Prostate gland (tissue), 2 donors: ENCODE data around the gene SSTR5. TPM values are rescaled to one million over a fixed set of nuclear protein-coding genes. Genes with fewer than 3 reads are reported as not detected.

Experiments used
- DNase-seq: peaks from one replicate; pipeline ENCODE4 v3.0.0-alpha.2; 2019; ENCODE audit warnings: low spot score
- H3K27ac ChIP-seq, 2 donors: fragments of 200-600 bp; sonication (generic); 2 replicates each; pipeline ENCODE4 v1.5.1; 2017 to 2019
- H3K27me3 ChIP-seq: fragments of 200-600 bp; sonication (generic); replicated peaks from 2 replicates; pipeline ENCODE4 v1.5.1; 2019; ENCODE audit not compliant: insufficient read depth
- H3K36me3 ChIP-seq, 2 donors: fragments of 200-600 bp; sonication (generic); 1 replicate in 1 of 2; 2 replicates in 1 of 2; pipeline versions ENCODE4 v1.5.1 to v1.8.1; 2017 to 2019
- H3K4me1 ChIP-seq: fragments of 200-600 bp; sonication (generic); replicated peaks from 2 replicates; pipeline ENCODE4 v1.5.1; 2019
- H3K4me3 ChIP-seq, 2 donors: fragments of 200-600 bp; sonication (generic); 2 replicates each; pipeline ENCODE4 v1.5.1; 2017 to 2019
- H3K9me3 ChIP-seq: fragments of 200-600 bp; sonication (generic); 2 replicates; pipeline ENCODE4 v1.5.1; 2017
- POLR2A ChIP-seq: fragments of 450-650 bp; IDR thresholded peaks from one replicate; pipeline ENCODE4 v1.6.1; 2016; ENCODE audit warnings: antibody characterized with exemption, mild to moderate bottlenecking
- POLR2AphosphoS5 ChIP-seq: sonication (generic); formaldehyde crosslinking; IDR thresholded peaks from one replicate; pipeline ENCODE4 v1.6.1; 2017; ENCODE audit warnings: antibody characterized with exemption
- WGBS: methylation state at CpG from one replicate; pipeline ENCODE4 v1.1.5; 2018; 5-methylcytosine and 5-hydroxymethylcytosine counted together
- intact Hi-C: fragments of 100-400 bp; cut with DNase I; formaldehyde crosslinking; loops from one replicate; pipeline ENCODE4 v1.14.2; 2022
- total RNA-seq, 2 donors: library from RNA; depleted of rRNA; stranded (reverse); fragments of >200 nt; gene quantifications; one replicate each; pipeline ENCODE4 v1.1.0, GENCODE V29; 2016
- TF ChIP-seq, protein P1 (sequence below), 4 experiments: fragments of 200-600 bp in 2 of 4; fragments of 450-650 bp in 2 of 4; sonication (generic) in 2 of 4; IDR thresholded peaks; 1 replicate in 3 of 4; 2 replicates in 1 of 4; pipeline ENCODE4 v1.5.1; 2016 to 2019; ENCODE audit warnings: antibody characterized with exemption in 4 of 4, mild to moderate bottlenecking in 2 of 4, moderate library complexity in 2 of 4

The SSTR5 gene
- total RNA-seq, 2 donors from 2014 or later = 1.1 to 1.8 TPM

DNA sequence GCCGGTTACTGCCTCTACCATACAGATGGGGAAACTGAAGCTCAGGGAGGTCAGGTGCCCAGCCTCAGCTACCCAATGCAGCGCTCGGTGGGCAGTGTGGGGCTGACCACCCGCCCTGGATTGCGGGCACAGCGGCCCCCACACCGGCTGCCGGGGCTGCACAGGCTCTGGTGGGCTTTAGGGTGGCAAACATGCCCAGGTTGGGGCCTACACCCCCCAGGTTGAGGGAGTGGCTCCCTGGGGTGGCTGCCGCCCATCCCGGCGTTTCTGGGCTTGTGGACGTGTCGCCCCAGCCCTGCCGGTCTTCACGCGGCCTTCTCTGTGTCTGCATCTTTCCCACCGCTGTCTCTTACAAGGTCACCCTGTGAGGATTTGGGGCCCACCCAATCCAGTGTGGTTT lies 40.9 kb upstream of the SSTR5 start:
- intact Hi-C loops = no loop called here
- TF ChIP-seq POLR2AphosphoS5 = no peak
- no peak for TF ChIP-seq POLR2A
- TF ChIP-seq, protein P1, sequence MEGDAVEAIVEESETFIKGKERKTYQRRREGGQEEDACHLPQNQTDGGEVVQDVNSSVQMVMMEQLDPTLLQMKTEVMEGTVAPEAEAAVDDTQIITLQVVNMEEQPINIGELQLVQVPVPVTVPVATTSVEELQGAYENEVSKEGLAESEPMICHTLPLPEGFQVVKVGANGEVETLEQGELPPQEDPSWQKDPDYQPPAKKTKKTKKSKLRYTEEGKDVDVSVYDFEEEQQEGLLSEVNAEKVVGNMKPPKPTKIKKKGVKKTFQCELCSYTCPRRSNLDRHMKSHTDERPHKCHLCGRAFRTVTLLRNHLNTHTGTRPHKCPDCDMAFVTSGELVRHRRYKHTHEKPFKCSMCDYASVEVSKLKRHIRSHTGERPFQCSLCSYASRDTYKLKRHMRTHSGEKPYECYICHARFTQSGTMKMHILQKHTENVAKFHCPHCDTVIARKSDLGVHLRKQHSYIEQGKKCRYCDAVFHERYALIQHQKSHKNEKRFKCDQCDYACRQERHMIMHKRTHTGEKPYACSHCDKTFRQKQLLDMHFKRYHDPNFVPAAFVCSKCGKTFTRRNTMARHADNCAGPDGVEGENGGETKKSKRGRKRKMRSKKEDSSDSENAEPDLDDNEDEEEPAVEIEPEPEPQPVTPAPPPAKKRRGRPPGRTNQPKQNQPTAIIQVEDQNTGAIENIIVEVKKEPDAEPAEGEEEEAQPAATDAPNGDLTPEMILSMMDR (IDR thresholded peaks at IDR 0.05) = no peak
- Histone ChIP-seq H3K36me3 (no peaks in the 10 kb centered on the region), H3K27ac (no peak overlapping the region), H3K27me3 (peaks cover 6% of the 10 kb centered on the region), H3K4me3 (no peak overlapping the region), H3K9me3 (no peaks in the 10 kb centered on the region), H3K4me1 (no peaks in the 10 kb centered on the region)
- 91% methylated on average over 17 of the region's 17 CpGs for WGBS
- no peak for DNase-seq

DNA sequence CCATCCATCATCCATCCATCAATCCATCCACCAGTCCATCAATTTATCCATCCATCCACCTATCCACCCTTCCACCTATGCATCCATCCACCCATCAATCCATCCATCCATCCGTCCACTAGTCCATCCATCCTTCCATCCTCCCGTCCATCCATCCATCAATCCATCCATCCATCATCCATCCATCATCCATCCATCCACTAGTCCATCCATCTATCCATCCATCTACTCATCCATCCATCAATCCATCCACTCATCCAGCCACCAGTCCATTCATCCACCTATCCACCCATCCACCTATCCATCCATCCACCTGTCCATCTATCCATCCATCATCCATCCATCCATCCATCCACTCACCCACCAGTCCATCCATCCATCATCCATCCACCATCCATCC lies 39.9 kb upstream of the SSTR5 start:
- H3K27ac ChIP-seq = no peak overlapping the region
- intact Hi-C loops = no loop called here
- 99% methylated on average over 2 of the region's 2 CpGs for WGBS
- TF ChIP-seq, protein P1 (IDR thresholded peaks at IDR 0.05) = no peak
- TF ChIP-seq POLR2A (no peak), POLR2AphosphoS5 (no peak)
- no peaks in the 10 kb centered on the region for H3K36me3 ChIP-seq
- peaks cover 6% of the 10 kb centered on the region for H3K27me3 ChIP-seq
- H3K4me3 ChIP-seq = no peak overlapping the region
- no peaks in the 10 kb centered on the region for H3K4me1 ChIP-seq
- H3K9me3 ChIP-seq = no peaks in the 10 kb centered on the region
- no peak for DNase-seq

DNA sequence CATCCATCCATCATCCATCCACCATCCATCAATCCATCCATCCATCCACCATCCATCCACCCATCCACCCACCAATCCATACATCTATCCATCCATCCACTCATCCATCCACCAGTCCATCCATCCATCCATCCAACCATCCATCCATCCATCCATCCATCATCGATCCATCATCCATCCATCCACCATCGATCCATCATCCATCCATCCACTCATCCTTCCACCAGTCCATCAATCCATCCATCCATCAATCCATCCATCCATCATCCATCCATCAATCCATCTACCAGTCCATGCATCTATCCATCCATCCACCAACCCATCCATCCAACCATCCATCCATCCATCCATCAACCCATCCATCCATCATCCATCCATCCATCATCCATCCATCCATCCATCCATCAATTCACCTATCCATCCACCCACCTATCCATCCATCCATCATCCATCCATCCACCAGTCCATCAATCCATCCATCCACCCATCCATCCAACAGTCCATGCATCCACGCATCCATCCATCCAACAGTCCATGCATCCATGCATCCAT lies 39.3 kb upstream of the SSTR5 start:
- intact Hi-C loops = no loop called here
- Histone ChIP-seq H3K27ac (no peak overlapping the region), H3K36me3 (no peaks in the 10 kb centered on the region), H3K27me3 (peaks cover 6% of the 10 kb centered on the region), H3K9me3 (no peaks in the 10 kb centered on the region), H3K4me3 (no peak overlapping the region), H3K4me1 (no peaks in the 10 kb centered on the region)
- DNase-seq = no peak
- WGBS = 98% methylated on average over 3 of the region's 3 CpGs
- TF ChIP-seq, protein P1 (IDR thresholded peaks at IDR 0.05) = no peak
- TF ChIP-seq POLR2AphosphoS5 (no peak), POLR2A (no peak)

DNA sequence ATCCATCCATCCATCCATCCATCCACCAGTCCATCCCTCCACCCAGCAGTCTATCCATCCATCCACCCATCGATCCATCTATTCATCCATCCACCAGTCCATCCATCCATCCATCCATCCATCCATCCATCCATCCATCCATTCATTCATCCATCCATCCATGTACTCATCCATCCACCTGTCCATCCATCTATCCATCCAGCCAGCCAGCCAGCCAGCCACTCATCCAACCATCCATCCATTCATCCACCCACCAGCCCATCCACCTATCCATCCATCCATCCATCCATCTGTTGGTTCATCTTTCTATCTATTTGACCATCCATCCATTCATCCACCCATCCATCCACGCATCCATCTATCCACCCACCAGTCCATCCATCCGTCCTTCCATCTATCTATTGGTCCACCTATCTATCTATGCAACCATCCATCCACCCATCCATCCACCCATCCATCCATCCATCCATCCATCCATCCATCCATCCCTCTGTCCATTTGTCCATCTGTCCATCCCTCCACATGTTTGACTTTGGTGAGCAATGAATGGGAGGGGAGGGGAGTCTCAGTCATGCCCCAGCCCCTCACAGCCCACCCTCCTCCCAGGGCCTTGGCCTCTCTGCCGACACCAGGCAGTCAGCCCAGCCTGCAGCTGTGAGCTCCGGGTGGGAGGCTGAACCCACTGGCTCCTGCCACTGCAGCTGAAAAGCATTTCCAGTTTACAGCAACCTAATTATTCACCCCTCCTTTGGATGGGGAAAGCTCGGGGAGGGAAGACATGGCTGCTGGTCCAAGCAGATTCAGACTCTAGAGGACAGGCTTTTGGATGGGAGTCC lies 38.1 kb upstream of the SSTR5 start:
- Histone ChIP-seq H3K4me3 (no peak overlapping the region), H3K27me3 (peaks cover 6% of the 10 kb centered on the region), H3K4me1 (no peaks in the 10 kb centered on the region), H3K36me3 (no peaks in the 10 kb centered on the region), H3K27ac (no peak overlapping the region), H3K9me3 (no peaks in the 10 kb centered on the region)
- DNase-seq = no peak
- intact Hi-C loops = no loop called here
- TF ChIP-seq POLR2AphosphoS5 = no peak
- TF ChIP-seq, protein P1 (IDR thresholded peaks at IDR 0.05) = no peak
- TF ChIP-seq POLR2A = no peak
- WGBS = 68% methylated on average over 6 of the region's 6 CpGs

DNA sequence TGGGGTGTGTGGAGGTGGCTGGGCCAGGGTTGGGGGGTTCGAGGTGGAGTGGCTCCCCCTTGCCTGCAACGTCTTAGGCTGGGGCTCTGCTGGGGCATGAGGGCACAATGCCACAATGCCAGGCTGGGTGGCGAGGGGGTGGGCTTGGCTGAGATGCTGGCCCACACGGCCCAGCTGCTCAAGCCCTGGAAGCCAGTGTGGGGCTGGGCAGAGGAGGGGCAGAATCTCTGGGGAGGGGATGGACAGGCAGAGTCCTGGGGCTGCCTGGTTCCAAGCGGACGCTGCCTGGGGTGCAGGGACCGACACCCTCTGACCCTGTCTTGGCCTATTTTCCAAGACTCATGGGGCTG lies 37.5 kb upstream of the SSTR5 start:
- intact Hi-C loops = no loop called here
- no peaks in the 10 kb centered on the region for H3K36me3 ChIP-seq
- no peaks in the 10 kb centered on the region for H3K9me3 ChIP-seq
- WGBS = 73% methylated on average over 7 of the region's 7 CpGs
- H3K27ac ChIP-seq = no peak overlapping the region
- DNase-seq = no peak
- no peak overlapping the region for H3K4me3 ChIP-seq
- no peaks in the 10 kb centered on the region for H3K4me1 ChIP-seq
- H3K27me3 ChIP-seq = peaks cover 5% of the 10 kb centered on the region
- TF ChIP-seq, protein P1 (IDR thresholded peaks at IDR 0.05) = no peak
- no peak for TF ChIP-seq POLR2A
- TF ChIP-seq POLR2AphosphoS5 = no peak
